CD8-positive, alpha-beta memory T cell (primary cell): ENCODE measurements around the gene PNP. TPM values are rescaled to one million over a fixed set of nuclear protein-coding genes. Genes with fewer than 3 reads are reported as not detected.

Source experiments
- CTCF ChIA-PET: fragments of 350-600 bp; sonication (Branson Sonifier 250); formaldehyde crosslinking; loops from one replicate; lab custom pipeline; 2021; ENCODE audit warnings: antibody characterized with exemption; lab: Charles Lee
- POLR2A ChIA-PET: fragments of 350-600 bp; sonication (Branson Sonifier 250); formaldehyde crosslinking; loops from one replicate; lab custom pipeline; 2021; ENCODE audit warnings: antibody characterized with exemption; lab: Charles Lee
- DNase-seq, 5 donors: peaks; one replicate each; pipeline versions ENCODE4 v3.0.0 to v3.0.0-alpha.2; 2020 to 2022; ENCODE audit warnings: mixed read lengths in 1 of 5
- H3K27ac ChIP-seq: one replicate; pipeline ENCODE4 v1.7.0; 2013; ENCODE audit warnings: low read depth, mild to moderate bottlenecking, low read length, moderate library complexity
- H3K27me3 ChIP-seq: 2 replicates; pipeline ENCODE4 v1.7.0; 2013; ENCODE audit warnings: low read length, mild to moderate bottlenecking; ENCODE audit not compliant: insufficient read depth, poor library complexity, severe bottlenecking
- H3K36me3 ChIP-seq: 2 replicates; pipeline ENCODE4 v1.7.0; 2013; ENCODE audit warnings: mild to moderate bottlenecking, low read length, moderate library complexity; ENCODE audit not compliant: insufficient read depth
- H3K4me1 ChIP-seq: 2 replicates; pipeline ENCODE4 v1.7.0; 2013; ENCODE audit warnings: mild to moderate bottlenecking, low read length, moderate library complexity; ENCODE audit not compliant: insufficient read depth
- H3K4me3 ChIP-seq: 2 replicates; pipeline ENCODE4 v1.7.0; 2013; ENCODE audit warnings: mild to moderate bottlenecking, low read length
- H3K9me3 ChIP-seq: 2 replicates; pipeline ENCODE4 v1.7.0; 2013; ENCODE audit warnings: mild to moderate bottlenecking, low read length
- H3K27ac Mint-ChIP-seq, 8 donors: one replicate each; pipeline ENCODE4 v1.8.0; 2020 to 2021; ENCODE audit warnings: mixed read lengths in 8 of 8, mild to moderate bottlenecking in 6 of 8, inconsistent platforms in 3 of 8, moderate library complexity in 3 of 8
- H3K27me3 Mint-ChIP-seq, 2 donors: one replicate each; pipeline ENCODE4 v1.8.0; 2020 to 2021; ENCODE audit warnings: mixed read lengths in 2 of 2, mild to moderate bottlenecking in 1 of 2, moderate library complexity in 1 of 2
- H3K36me3 Mint-ChIP-seq, 3 donors: one replicate each; pipeline ENCODE4 v1.8.0; 2020 to 2021; ENCODE audit warnings: mixed read lengths in 3 of 3, inconsistent platforms in 1 of 3, mild to moderate bottlenecking in 1 of 3
- H3K4me1 Mint-ChIP-seq, 3 donors: one replicate each; pipeline ENCODE4 v1.8.0; 2020 to 2021; ENCODE audit warnings: mixed read lengths in 3 of 3, inconsistent platforms in 1 of 3, mild to moderate bottlenecking in 1 of 3
- H3K4me3 Mint-ChIP-seq, 7 donors: one replicate each; pipeline ENCODE4 v1.8.0; 2020 to 2021; ENCODE audit warnings: mixed read lengths in 7 of 7, mild to moderate bottlenecking in 6 of 7, moderate library complexity in 4 of 7, inconsistent platforms in 2 of 7
- H3K9me3 Mint-ChIP-seq, 5 donors: one replicate each; pipeline ENCODE4 v1.8.0; 2020 to 2022; ENCODE audit warnings: mixed read lengths in 5 of 5, mild to moderate bottlenecking in 3 of 5, moderate library complexity in 2 of 5, inconsistent platforms in 1 of 5
- polyA plus RNA-seq: library from polyadenylated mRNA; unstranded; fragments of 300-500 nt; fragmentation: Illumina TruSeq; gene quantifications from one replicate; pipeline ENCODE4 v1.2.3, GENCODE V29; 2021
- total RNA-seq, 2 experiments: library from RNA; stranded (reverse); gene quantifications; one replicate each; pipeline ENCODE4 v1.2.3, GENCODE V29; 2021

Gene PNP
- total and polyA plus RNA-seq, 3 experiments from 2014 or later, result 84.0 to 188 (median 181) TPM

DNA sequence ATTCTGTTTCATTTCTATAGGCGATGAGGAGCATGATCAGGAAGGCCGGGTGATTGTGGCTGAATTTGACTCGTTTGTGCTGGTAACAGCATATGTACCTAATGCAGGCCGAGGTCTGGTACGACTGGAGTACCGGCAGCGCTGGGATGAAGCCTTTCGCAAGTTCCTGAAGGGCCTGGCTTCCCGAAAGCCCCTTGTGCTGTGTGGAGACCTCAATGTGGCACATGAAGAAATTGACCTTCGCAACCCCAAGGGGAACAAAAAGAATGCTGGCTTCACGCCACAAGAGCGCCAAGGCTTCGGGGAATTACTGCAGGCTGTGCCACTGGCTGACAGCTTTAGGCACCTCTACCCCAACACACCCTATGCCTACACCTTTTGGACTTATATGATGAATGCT, 12.2 kb upstream of the PNP start:
- peak overlapping the region in 1 of 8 donors; percentile 14 for H3K27ac Mint-ChIP-seq
- H3K4me1 ChIP-seq, result peaks cover 37% of the 10 kb centered on the region
- no peaks in the 10 kb centered on the region for H3K9me3 Mint-ChIP-seq
- CTCF ChIA-PET, result interaction anchor here (1.9 to 2.5 kb wide), 3 partner anchors 41 to 153 kb away, joined by 7 to 13 read pairs (median 8); partner anchors contain the start of gene PARP2
- H3K36me3 ChIP-seq, result peaks cover 50% of the 10 kb centered on the region
- peaks cover 0 to 37% (median 18%) of the 10 kb centered on the region in 3 donors for H3K36me3 Mint-ChIP-seq
- no peak for DNase-seq
- no peaks in the 10 kb centered on the region for H3K9me3 ChIP-seq
- peaks cover 36 to 53% (median 41%) of the 10 kb centered on the region in 3 donors for H3K4me1 Mint-ChIP-seq
- POLR2A ChIA-PET, result no interaction called here
- H3K27me3 ChIP-seq, result no peaks in the 10 kb centered on the region
- H3K4me3 Mint-ChIP-seq, result peak overlapping the region in 2 of 7 donors; percentile 21 to 84
- H3K27me3 Mint-ChIP-seq, result peaks cover 0 to 6% of the 10 kb centered on the region in 2 donors
- H3K4me3 ChIP-seq, result no peak overlapping the region
- H3K27ac ChIP-seq, result no peak overlapping the region

DNA sequence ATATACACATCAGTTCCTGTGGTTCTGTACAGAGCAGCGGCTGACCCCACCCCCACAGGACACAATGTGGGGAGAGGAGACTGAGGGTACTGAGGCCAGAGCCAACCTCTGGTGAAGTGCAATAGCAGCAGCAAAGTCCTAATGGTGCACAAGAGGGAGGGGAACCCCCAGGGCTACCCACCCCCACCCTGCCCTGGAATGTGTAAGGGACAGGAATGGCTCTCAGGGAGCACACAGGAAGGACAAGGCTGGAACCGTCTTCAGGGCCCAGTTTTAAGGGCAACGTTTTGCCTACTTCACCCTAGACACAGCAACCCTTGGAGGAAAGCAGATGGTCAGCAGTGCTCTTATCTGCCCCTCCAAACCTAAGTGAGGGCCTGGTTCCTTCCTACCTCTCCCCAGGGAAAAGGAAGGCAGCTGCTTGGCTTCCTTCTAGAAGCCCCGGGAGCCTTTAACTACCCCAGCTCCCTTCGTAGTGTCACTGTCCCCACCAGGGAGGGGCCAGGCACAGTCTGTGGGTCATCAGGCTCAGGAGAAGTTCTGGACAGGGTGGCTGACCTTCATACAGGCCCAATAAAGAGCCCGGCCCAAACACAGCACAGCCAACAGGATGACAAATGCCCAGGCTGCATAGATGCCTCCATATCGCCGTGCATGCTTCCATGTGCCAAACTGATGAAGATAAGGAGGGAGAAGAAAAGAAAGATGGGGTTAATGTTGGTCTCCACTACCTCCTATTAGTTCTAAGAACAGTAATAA, 11.0 kb upstream of the PNP start:
- Mint-ChIP-seq H3K27ac (peak overlapping the region in 4 of 8 donors; percentile 22 to 95 (median 87)), H3K27me3 (peaks cover 0 to 6% of the 10 kb centered on the region in 2 donors), H3K4me1 (peaks cover 33 to 47% (median 34%) of the 10 kb centered on the region in 3 donors), H3K9me3 (no peaks in the 10 kb centered on the region), H3K36me3 (peaks cover 0 to 28% (median 13%) of the 10 kb centered on the region in 3 donors), H3K4me3 (peak overlapping the region in 2 of 7 donors; percentile 11 to 38)
- DNase-seq, result no peak
- Histone ChIP-seq H3K4me1 (peaks cover 39% of the 10 kb centered on the region), H3K27ac (no peak overlapping the region), H3K27me3 (no peaks in the 10 kb centered on the region), H3K9me3 (no peaks in the 10 kb centered on the region), H3K36me3 (peaks cover 44% of the 10 kb centered on the region), H3K4me3 (no peak overlapping the region)
- POLR2A ChIA-PET, result no interaction called here
- CTCF ChIA-PET, result no interaction called here

DNA sequence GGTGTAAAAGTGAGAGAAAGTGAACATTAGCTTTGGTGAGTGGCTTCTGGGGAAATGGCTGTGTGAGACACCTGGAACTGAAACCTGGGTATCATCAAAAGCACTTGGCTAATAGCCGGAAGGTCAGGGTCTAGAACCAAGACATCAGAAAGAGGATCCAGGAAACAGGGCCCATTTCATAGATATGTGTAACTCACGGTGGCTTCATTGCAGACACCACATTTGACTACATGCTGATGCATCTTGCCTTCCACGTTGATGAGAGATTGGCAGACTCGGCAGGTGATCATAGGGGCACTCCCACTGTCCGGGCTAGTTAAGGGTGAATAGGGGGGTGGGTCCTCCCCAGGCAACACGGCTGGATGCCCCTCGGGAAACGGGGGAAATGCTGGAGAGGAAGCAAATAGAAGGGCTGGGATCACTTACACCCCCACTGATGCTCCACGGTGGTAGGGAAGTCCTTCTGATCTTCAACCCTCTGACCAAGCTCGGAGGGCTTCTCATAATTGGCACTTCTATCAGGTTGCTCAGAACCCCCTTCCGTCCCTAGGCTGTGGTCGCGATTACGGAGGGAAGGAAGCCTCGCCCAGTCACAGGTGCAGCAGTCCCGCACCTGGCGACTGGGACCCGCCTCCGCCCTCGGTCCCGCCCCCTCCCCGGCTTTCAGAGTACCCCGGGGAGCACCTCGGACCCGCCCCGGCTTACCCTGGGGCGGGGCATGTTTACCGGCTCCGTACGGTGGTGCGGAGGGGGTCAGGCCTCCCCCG, 8.6 kb upstream of the PNP start:
- Mint-ChIP-seq H3K4me3 (peak overlapping the region; percentile 86 to 95 (median 89)), H3K27me3 (peaks cover 0 to 6% of the 10 kb centered on the region in 2 donors), H3K27ac (peak overlapping the region; percentile 91 to 98 (median 96)), H3K36me3 (peaks cover 0 to 28% (median 13%) of the 10 kb centered on the region in 3 donors), H3K9me3 (no peaks in the 10 kb centered on the region), H3K4me1 (peaks cover 29 to 41% (median 34%) of the 10 kb centered on the region in 3 donors)
- Histone ChIP-seq H3K4me3 (peak overlapping the region; percentile 57), H3K27ac (peak overlapping the region; percentile 75), H3K4me1 (peaks cover 36% of the 10 kb centered on the region), H3K27me3 (no peaks in the 10 kb centered on the region), H3K9me3 (no peaks in the 10 kb centered on the region), H3K36me3 (peaks cover 44% of the 10 kb centered on the region)
- ChIA-PET CTCF (interaction anchor here (1.1 to 2.7 kb wide), 2 partner anchors 45 to 133 kb away, joined by 3 to 11 read pairs; no protein-coding TSS in a partner anchor), POLR2A (interaction anchor here (1.0 to 2.1 kb wide), 9 partner anchors 9 to 223 kb away, joined by 3 to 21 read pairs (median 7); partner anchors contain the start of genes PARP2 and PNP)
- DNase-seq, result peak in 4 of 5 donors; percentile 49 to 79 (median 70)

DNA sequence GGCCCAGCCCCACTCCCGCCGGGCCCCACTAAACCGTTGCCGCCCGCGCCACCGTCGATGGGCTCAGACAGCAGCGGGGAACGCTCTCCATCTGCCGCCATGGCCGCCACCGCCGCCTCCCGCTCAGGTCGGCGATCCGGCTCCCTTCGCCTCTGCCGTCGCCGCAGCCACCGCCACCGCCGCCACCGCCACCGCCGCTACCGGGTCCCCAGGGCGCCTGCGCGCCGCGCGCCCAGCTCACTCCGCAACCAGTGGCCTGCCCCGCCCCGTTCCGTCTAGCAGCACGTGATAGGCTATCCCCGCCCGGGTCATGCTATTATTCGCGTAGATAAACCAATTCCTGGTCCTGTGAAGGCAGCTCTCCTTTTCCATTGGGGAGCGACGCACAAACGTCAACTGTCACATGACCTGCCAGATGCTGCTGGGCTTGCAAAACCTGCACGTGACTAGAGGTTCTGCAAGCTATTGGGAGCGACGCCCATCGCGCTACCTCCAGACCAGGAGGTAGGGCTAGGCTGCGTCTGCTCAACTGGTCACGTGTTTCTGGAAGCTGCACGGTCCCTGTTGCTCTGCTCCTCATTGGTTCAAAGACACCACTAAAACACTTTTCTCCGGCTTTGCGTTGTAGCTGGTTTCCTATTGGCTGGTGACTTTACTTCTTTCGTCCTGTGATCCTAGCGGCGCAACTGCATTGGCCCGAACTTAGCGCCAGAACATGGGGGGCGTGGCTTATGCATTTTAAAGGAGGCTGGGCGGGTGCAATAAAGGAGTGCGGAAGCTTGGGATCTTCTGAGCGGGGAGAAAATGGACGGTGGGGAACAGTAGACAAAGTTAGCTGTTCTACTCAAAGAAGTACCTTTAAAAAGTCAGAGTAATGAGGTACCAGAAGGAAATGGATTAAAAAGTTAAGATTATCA, 7.7 kb upstream of the PNP start, which contains the start of gene PIP4P1:
Gene PIP4P1, minus strand, starts transcription at position 210 of the 917 bp plus-strand sequence. Its CDS starts 109 bp downstream, at position 101.
- Histone ChIP-seq H3K27me3 (no peaks in the 10 kb centered on the region), H3K4me1 (peaks cover 28% of the 10 kb centered on the region), H3K27ac (peak within 1 kb of the TSS; percentile 75), H3K36me3 (peaks cover 40% of the 10 kb centered on the region), H3K9me3 (no peaks in the 10 kb centered on the region), H3K4me3 (peak within 1 kb of the TSS; percentile 78)
- peak; percentile 98 to 99 (median 99) for DNase-seq
- peak within 1 kb of the TSS; percentile 91 to 98 (median 96) for H3K27ac Mint-ChIP-seq
- POLR2A ChIA-PET, result interaction anchor here (0.8 to 2.1 kb wide), 10 partner anchors 8 to 222 kb away, joined by 3 to 21 read pairs (median 6); partner anchors contain the start of genes PARP2 and PNP
- H3K9me3 Mint-ChIP-seq, result no peaks in the 10 kb centered on the region
- H3K36me3 Mint-ChIP-seq, result peaks cover 0 to 28% (median 13%) of the 10 kb centered on the region in 3 donors
- peaks cover 0 to 6% of the 10 kb centered on the region in 2 donors for H3K27me3 Mint-ChIP-seq
- CTCF ChIA-PET, result interaction anchor here (0.8 to 2.7 kb wide), 8 partner anchors 9 to 149 kb away, joined by 3 to 11 read pairs (median 4); no protein-coding TSS in a partner anchor
- H3K4me3 Mint-ChIP-seq, result peak within 1 kb of the TSS; percentile 86 to 95 (median 89)
- peaks cover 29 to 41% (median 34%) of the 10 kb centered on the region in 3 donors for H3K4me1 Mint-ChIP-seq

DNA sequence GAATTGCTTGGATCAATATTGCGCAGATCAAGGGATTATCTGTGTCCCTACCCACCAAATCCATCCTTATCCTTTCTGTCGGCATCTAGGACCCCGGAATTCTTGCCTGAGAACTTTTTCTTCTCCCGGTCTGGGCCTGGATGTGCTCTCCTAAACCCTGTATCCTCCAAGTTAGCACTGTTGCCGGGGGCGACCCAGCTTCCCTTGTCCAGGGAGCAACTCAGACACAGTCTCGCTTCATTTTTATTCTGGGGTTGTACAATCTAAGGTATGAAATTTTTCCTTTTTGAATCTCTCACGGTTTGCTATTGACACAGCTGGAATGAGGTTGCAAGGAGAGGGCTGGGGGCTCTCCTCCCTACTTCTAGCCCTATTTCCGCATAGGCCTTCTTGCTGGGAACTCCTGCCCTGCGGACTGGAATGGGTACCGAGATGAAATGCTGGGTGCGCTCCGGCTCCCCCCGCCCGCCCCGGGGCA, 403 bp upstream of the PNP start:
- DNase-seq, result no peak

DNA sequence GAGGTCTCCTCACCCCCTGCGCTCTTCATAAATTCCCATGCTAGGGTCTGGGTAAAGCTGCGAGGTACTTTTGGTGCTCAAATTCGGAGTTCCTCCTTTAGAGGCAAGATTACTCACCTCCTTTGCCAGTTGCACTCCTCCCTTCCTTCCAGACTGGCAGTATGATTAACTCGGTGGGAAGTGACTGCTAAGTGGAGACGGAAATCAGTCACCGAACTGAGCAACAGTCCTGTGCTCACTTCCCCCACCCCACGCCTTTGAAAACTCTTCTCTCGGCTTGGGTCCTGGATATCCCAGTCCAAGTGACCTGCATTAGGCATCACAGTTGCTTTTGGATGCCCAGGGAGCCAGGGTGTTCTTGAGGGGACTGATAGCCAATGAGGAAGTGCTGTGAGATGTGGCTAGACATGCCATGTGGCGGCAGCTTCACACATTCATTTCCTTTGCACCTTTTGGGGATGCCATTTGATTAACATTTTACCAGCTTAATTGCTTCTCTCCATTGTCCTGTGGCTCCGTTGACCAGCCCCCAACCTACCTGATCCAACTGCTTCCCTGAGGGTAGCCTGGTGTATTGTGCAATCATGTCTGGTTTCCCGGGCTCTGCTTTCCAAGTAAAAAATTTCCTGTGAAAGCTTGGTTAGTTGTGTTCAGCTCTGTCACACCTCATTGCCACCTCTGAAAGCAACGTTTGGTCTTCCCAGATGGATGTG, 840 bp downstream of the PNP start:
- H3K36me3 Mint-ChIP-seq, result peaks cover 21 to 54% (median 25%) of the 10 kb centered on the region in 3 donors
- peak overlapping the region; percentile 94 to 100 (median 98) for H3K4me3 Mint-ChIP-seq
- Histone ChIP-seq H3K4me3 (peak overlapping the region; percentile 90), H3K9me3 (no peaks in the 10 kb centered on the region), H3K27me3 (no peaks in the 10 kb centered on the region), H3K4me1 (peaks cover 45% of the 10 kb centered on the region), H3K36me3 (peaks cover 27% of the 10 kb centered on the region), H3K27ac (peak overlapping the region; percentile 82)
- no peaks in the 10 kb centered on the region for H3K9me3 Mint-ChIP-seq
- H3K27ac Mint-ChIP-seq, result peak overlapping the region; percentile 78 to 100 (median 97)
- CTCF ChIA-PET, result interaction anchor here (0.8 to 1.8 kb wide), 9 partner anchors 8 to 143 kb away, joined by 3 to 7 read pairs (median 4); partner anchors contain the start of genes PARP2 and PIP4P1
- DNase-seq, result peak; percentile 28 to 66 (median 41)
- H3K27me3 Mint-ChIP-seq, result no peaks in the 10 kb centered on the region
- POLR2A ChIA-PET, result interaction anchor here (1.1 to 1.6 kb wide), 5 partner anchors 9 to 144 kb away, joined by 3 to 21 read pairs (median 6); partner anchors contain the start of genes APEX1, OSGEP, PARP2 and PIP4P1
- H3K4me1 Mint-ChIP-seq, result peaks cover 48 to 58% (median 57%) of the 10 kb centered on the region in 3 donors

More for the DNA sequence above, 403 bp upstream of the PNP start:
- peaks cover 15% of the 10 kb centered on the region for H3K36me3 ChIP-seq
- Mint-ChIP-seq H3K4me3 (peak overlapping the region; percentile 94 to 100 (median 98)), H3K4me1 (peaks cover 36 to 46% (median 44%) of the 10 kb centered on the region in 3 donors), H3K36me3 (peaks cover 10 to 41% (median 13%) of the 10 kb centered on the region in 3 donors), H3K27me3 (no peaks in the 10 kb centered on the region), H3K9me3 (no peaks in the 10 kb centered on the region), H3K27ac (peak overlapping the region; percentile 78 to 100 (median 97))
- POLR2A ChIA-PET, result interaction anchor here (0.6 to 1.6 kb wide), 2 partner anchors 14 kb away, joined by 3 to 18 read pairs; partner anchors contain the start of genes APEX1 and OSGEP
- H3K4me3 ChIP-seq, result peak overlapping the region; percentile 90
- no peaks in the 10 kb centered on the region for H3K27me3 ChIP-seq
- H3K9me3 ChIP-seq, result no peaks in the 10 kb centered on the region
- CTCF ChIA-PET, result interaction anchor here (1.5 to 1.8 kb wide), 3 partner anchors 13 to 138 kb away, joined by 5 to 6 read pairs (median 6); no protein-coding TSS in a partner anchor
- H3K27ac ChIP-seq, result peak overlapping the region; percentile 82
- H3K4me1 ChIP-seq, result peaks cover 36% of the 10 kb centered on the region
